ENCODE results near the gene OR6J1.
A peak's percentile ranks its signal among the peaks of the same experiment; 100 is the strongest.

- TF ChIP-seq CTCF (IDR thresholded peaks at IDR 0.05) = peak in 5 of 6 experiments; percentile 14 to 40 (median 21)
- TF ChIP-seq POLR2A (IDR thresholded peaks at IDR 0.05) = peak in 1 of 2 donors; percentile 4
These were observed 45.3 kb downstream of the OR6J1 start for GRCh38 chr14:22598896-22599244.
